A549 treated with Mapracorat at 1 μM for 4 hours (cell line): ENCODE measurements around the gene CCT4. TPM values are rescaled to one million over a fixed set of nuclear protein-coding genes. Genes with fewer than 3 reads are reported as not detected.

Experiments
- total RNA-seq: library from RNA; stranded (reverse); fragments of 200-300 nt; extraction: Qiagen RNA extraction; gene quantifications from 5 replicates; pipeline ENCODE4 v1.2.3, GENCODE V29; 2022

Gene CCT4
- 300 to 307 TPM (median 303 TPM) in 5 replicates for total RNA-seq

GRCh38 chr2:61888267-61889055, at the start of gene CCT4:
Gene CCT4 (minus strand): TSS chr2:61888656. CDS start chr2:61888507, 149 bp downstream.

GRCh38 chr2:61905372-61906185, 17.1 kb upstream of the CCT4 start, which contains the start of gene COMMD1:
Gene COMMD1 (plus strand): TSS chr2:61905674. CDS start chr2:61905679, 5 bp downstream.

GRCh38 chr2:61853847-61854563, 34.5 kb downstream of the CCT4 start, which contains the start of gene FAM161A:
Gene FAM161A (minus strand): TSS chr2:61854060. CDS start chr2:61854041, 19 bp downstream.

Other genes starting within 250 kb of the CCT4 start
- gene FAM161A, start 34.6 kb downstream of the CCT4 start, total RNA-seq, result 6.4 to 8.2 TPM (median 7.6 TPM) in 5 replicates
- 40.6 to 48.3 TPM (median 46.4 TPM) in 5 replicates for gene COMMD1, start 17.0 kb upstream of the CCT4 start, total RNA-seq